Measurements from ENCODE around the gene KANK2. TPM values are rescaled to one million over a fixed set of nuclear protein-coding genes. Genes with fewer than 3 reads are reported as not detected.

Gene KANK2
- total and polyA plus RNA-seq, 2 of the 4 experiments (the other 2 are of a cell fraction) = 104 to 176 TPM

GRCh38 chr19:11194173-11194572 lies 3.2 kb downstream of the KANK2 start:
- H3K14ac ChIP-seq (replicated peaks; ENCODE audit: low read depth, low read length) = peak overlapping the region; percentile 55; the same call in 1 of the 2 replicates
- H2AK9ac ChIP-seq (replicated peaks; ENCODE audit: low read depth, low read length, poor library complexity) = peak overlapping the region; percentile 97
- BruUV-seq (replicated peaks) = no TSS peak
- no peak for TF ChIP-seq CEBPB (IDR thresholded peaks at IDR 0.05; ENCODE audit: low read depth, low read length)
- no peak for TF ChIP-seq CHD1 (IDR thresholded peaks at IDR 0.05; ENCODE audit: low read depth, low read length)
- no peak for TF ChIP-seq CTCF (conservative IDR thresholded peaks at IDR 0.05; ENCODE audit: low read depth, low read length)
- TF ChIP-seq FOS (IDR thresholded peaks at IDR 0.05; ENCODE audit: low read depth, low read length) = no peak
- TF ChIP-seq RAD21 (IDR thresholded peaks at IDR 0.05; ENCODE audit: low read length) = no peak
- intact Hi-C loops (cut with micrococcal nuclease) = no loop called here
- H4K5ac ChIP-seq (ENCODE audit: low read depth, low read length) = peak overlapping the region; percentile 19
- H3K9me1 ChIP-seq (ENCODE audit: insufficient read depth, low read length) = peaks cover 7% of the 10 kb centered on the region
- peak overlapping the region; percentile 94 for H3K9ac ChIP-seq (ENCODE audit: low read depth, low read length)
- H3K4me3 ChIP-seq (ENCODE audit: insufficient read depth, low read depth, low read length) = no peak overlapping the region; the same call in 1 of the 2 replicates
- DNase-seq = no peak
- no peak for ATAC-seq (ENCODE audit: low read depth)
- no peaks in the 10 kb centered on the region for H3K9me3 ChIP-seq (ENCODE audit: control insufficient read depth, insufficient read depth, low read length)
- H2AK5ac ChIP-seq (ENCODE audit: low read depth, low read length) = peak overlapping the region; percentile 90
- ChIA-PET POLR2A (ENCODE audit: unreplicated experiment) (no interaction called here), CTCF (no interaction called here)
- 73% methylated on average over 5 of the region's 8 CpGs; no CpG with 5 or more reads in 1 of the 2 experiments for WGBS, 2 experiments (ENCODE audit: extremely low coverage in 2 of 2, insufficient read length in 1 of 2)
- H4K20me1 ChIP-seq (ENCODE audit: insufficient read depth, low read length) = peaks cover 32% of the 10 kb centered on the region
- no peak overlapping the region for H2AFZ ChIP-seq (replicated peaks; ENCODE audit: low read length, poor library complexity)
- dilution Hi-C loops (cut with HindIII; ENCODE audit: low sequenced_read_pairs, unreplicated experiment) = no loop called here
- peak overlapping the region; percentile 99 for H3K4ac ChIP-seq (ENCODE audit: low read depth, low read length)
- peak overlapping the region; percentile 70 to 99; a peak in 3 of 4 replicates for H4K8ac ChIP-seq (ENCODE audit: low read depth in 2 of 2, low read length in 2 of 2)
- H2BK20ac ChIP-seq (ENCODE audit: low read depth, low read length) = no peak overlapping the region
- peaks cover 31 to 76% of the 10 kb centered on the region in 2 experiments for H3K79me1 ChIP-seq (ENCODE audit: low read depth in 1 of 2, low read length in 2 of 2)
- peak overlapping the region; percentile 31; the same call in 1 of the 2 replicates for H3K23ac ChIP-seq (ENCODE audit: low read depth, low read length)
- peaks cover 47% of the 10 kb centered on the region for H3K36me3 ChIP-seq (ENCODE audit: control insufficient read depth, insufficient read depth, low read length)
- H2BK5ac ChIP-seq (ENCODE audit: low read depth, low read length, poor library complexity, severe bottlenecking) = peak overlapping the region; percentile 97
- no peak overlapping the region for H3K56ac ChIP-seq (ENCODE audit: extremely low read depth, insufficient read depth, low read length)
- H2BK15ac ChIP-seq (ENCODE audit: low read depth, low read length) = peak overlapping the region; percentile 50; the same call in 1 of the 3 replicates
- peak overlapping the region; percentile 68 for H2BK120ac ChIP-seq (ENCODE audit: low read depth, low read length)
- H3K4me2 ChIP-seq (ENCODE audit: low read depth, low read length) = peak overlapping the region; percentile 43; the same call in 1 of the 2 replicates
- H4K91ac ChIP-seq (ENCODE audit: insufficient read depth, low read depth, low read length) = peak overlapping the region; percentile 99
- peaks cover 21% of the 10 kb centered on the region for H3K4me1 ChIP-seq (ENCODE audit: control insufficient read depth, insufficient read depth, low read length)
- H3K18ac ChIP-seq (ENCODE audit: low read depth, low read length) = peak overlapping the region; percentile 16; the same call in 1 of the 2 replicates
- in situ Hi-C loops (cut with MboI; ENCODE audit: low sequenced_read_pairs) = no loop called here
- H3K27me3 ChIP-seq (ENCODE audit: control insufficient read depth, insufficient read depth, low read length) = no peaks in the 10 kb centered on the region
- peak overlapping the region; percentile 100 for H3K27ac ChIP-seq (ENCODE audit: insufficient read depth, low read length)

Data from IMR-90 (cell line).